GM19452 (cell line): ENCODE measurements around the gene CEACAM19.
"Not testable (repeated sequence)": the region's sequence is repeated elsewhere in the genome, so short reads cannot be mapped to it uniquely, and the experiment has no call there.

ENCODE experiments used
- ATAC-seq: cut with Tn5 transposase; IDR thresholded peaks from one replicate; pipeline ENCODE4 v1.9.1; 2021; ENCODE audit not compliant: unreplicated experiment

CEACAM19 gene

GRCh38 chr19:44700547-44700946 is 29.3 kb downstream of the CEACAM19 start:
- no peak for ATAC-seq

- no peak for ATAC-seq
Observed at GRCh38 chr19:44701228-44701627, 29.9 kb downstream of the CEACAM19 start.

- ATAC-seq, result no peak
Observed at GRCh38 chr19:44702551-44703176, 31.4 kb downstream of the CEACAM19 start.

GRCh38 chr19:44703336-44704078 is 32.2 kb downstream of the CEACAM19 start:
- no peak for ATAC-seq

DNA sequence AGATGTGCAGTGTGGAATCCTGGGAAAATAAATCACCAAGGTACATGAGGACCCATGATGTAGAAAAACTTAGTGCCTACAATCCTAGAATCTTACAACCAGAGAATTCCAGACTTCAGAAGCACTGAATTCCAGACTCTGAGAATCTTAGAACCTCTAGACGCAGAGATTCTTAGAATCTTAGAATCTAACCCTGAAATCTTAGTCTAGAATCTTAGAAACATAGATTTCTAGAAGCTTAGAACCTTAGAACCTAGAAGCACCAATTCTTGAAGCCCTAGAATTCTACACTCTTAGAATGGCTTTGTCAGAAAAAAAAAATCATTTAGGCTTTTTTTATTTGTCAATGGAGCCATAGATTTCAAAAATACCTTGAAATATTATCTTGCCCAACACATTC is 33.7 kb downstream of the CEACAM19 start:
- ATAC-seq, result no peak

DNA sequence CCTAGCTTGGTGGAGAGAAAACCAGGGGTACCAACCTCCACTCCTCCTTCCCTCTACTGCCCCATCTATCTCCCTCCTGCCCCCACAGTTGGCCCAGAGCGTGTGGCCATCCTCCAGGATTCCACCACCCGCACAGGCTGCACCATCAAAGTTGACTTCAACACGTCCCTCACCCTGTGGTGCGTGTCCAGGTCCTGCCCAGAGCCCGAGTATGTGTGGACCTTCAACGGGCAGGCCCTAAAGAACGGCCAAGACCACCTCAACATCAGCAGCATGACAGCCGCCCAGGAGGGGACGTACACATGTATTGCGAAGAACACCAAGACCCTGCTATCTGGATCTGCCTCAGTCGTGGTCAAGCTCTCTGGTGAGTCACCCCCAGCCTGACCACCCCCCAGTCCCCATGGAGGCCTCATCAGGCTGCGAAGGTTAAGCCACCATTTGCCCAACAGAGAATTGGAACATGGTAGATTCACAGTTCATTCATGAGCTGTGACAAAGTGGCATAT is 34.3 kb downstream of the CEACAM19 start:
- ATAC-seq, result no peak

DNA sequence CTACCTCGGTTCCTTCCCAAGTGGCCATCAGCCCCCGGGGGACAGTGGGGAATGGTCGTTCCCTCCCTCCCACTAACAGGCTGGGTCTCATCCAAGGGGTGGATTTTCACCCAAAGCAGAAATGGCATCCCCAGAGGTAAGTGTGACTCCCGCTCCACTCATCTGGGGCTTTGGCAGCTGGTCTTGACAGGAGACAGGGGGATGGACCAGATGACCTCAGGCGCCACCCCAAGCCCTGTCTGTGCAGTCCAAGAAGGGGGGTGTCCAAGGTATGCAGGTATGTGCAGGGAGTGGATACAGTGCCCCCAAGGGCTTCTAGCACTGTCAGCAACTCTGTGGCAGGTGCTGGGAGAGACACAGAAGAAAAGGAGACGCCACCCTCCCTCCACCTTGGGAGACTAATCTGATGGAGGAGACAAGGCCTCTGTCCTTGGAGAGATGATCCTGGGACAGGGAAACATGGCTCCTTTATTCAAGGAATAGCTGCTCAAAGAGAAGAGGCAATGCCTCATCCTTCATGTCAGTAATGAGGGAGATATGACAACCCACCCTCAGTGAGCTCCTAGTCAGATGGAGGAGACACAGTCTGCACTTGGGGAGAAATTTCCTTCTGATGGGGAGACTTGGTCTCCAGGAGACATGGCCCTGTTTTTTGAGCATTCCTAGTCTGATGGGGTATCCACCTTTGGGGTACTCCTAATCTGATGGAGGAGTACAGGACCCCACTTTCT is 35.4 kb downstream of the CEACAM19 start:
- ATAC-seq, result no peak

- no peak for ATAC-seq
Observed at GRCh38 chr19:44707794-44708193, 36.5 kb downstream of the CEACAM19 start.

- no peak for ATAC-seq
Observed at GRCh38 chr19:44708940-44709339, 37.7 kb downstream of the CEACAM19 start.

DNA sequence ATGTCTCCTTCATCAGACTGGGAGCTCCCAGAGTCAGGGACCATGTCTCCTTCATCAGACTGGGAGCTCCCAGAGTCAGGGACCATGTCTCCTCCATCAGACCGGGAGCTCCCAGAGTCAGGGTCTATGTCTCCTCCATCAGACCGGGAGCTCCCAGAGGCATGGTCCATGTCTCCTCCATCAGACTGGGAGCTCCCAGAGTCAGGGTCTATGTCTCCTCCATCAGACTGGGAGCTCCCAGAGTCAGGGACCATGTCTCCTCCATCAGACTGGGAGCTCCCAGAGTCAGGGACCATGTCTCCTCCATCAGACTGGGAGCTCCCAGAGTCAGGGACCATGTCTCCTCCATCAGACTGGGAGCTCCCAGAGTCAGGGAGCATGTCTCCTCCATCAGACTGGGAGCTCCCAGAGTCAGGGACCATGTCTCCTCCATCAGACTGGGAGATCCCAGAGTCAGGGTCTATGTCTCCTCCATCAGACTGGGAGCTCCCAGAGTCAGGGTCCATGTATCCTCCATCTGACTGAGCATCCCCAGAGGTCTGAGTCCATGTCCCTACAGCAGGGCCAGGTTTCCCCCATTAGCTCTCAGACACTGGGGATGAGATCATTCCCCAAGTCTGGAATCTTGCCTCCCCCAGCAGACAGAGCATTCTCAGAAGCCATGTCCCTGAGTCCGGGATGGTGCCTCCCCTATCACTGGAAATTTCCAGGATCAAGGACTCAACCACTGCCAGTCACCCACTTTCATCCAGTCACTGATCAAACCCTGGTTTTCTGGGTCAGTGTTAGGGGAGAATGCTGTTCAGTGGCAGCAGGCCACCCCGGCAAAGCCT is 38.4 kb downstream of the CEACAM19 start:
- not testable (repeated sequence) for ATAC-seq

DNA sequence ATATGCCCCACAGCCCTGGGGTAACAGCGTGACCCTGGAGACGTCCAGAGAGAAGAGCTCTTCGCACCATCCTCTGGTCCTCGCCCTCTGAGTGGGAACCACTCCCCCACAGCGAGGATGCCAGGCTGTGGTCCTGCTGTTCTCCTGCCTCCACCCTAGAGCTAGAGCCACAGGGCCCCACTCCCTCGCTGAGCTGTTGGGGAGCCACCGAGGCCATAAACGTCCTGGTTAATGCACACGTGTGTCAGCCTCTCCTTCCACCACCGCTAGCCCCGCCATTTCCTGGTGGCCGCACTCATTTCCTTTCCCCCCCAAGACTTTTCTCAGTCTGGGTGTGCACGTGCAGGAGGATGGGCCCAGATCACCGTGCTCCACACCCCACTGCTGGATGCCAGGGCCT is 39.2 kb downstream of the CEACAM19 start:
- ATAC-seq, result no peak

DNA sequence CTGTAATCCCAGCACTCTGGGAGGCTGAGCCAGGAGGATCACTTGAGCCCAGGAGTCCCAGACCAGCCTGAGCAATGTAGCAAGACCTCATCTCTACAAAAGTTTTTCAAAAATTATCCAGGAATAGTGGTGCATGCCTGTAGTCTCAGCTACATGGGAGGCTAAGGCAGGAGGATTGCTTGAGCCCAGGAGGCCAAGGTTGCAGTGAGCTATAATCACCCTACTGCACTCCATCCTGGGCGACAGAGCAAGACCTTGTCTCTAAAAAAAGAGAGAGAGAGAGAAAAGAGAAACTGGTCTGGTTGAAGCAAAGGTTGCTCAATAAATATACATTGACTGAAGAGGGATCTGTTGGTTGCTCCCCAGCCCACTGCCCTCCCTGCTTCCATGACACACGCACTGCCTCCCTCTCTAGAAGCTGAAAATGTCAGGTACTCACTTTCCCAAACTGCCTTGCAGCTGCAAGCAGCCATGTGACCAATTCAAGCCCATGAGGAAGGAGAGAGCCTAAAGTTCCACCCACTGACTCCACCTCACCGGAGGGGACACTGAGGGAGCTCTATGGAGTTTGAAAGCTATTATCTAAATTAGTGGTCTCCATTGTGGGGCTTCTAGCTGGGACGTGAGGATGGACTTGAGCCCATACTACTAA is 41.7 kb downstream of the CEACAM19 start:
- no peak for ATAC-seq

DNA sequence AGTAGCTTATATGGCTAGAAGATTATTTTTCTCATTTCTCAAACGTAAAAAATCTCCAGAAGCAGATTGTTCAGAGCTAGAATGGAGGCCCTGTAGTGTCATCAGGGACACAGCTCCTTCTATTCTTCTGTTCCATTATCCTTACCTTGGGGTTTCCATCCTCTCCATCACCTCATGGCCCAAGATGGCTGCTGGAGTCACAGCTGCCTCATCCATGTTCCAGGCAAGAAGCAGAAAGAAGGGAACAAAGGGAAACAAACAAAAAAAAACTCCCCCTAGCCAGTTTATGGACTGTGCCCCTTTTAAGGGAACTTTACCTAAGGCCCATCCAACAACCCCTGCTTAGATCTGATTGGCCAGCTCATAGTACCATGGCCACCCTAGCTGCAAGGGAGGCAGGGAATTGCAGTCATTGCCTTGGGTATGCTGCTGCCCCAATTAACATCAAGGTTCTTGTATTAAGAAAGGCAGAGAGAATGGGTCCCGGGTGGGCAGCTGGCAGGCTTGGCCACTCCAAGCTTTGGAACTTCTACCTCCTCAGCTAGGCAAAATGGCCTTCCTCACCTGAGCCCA is 43.4 kb downstream of the CEACAM19 start:
- ATAC-seq, result no peak

GRCh38 chr19:44717603-44718002 is 46.3 kb downstream of the CEACAM19 start:
- ATAC-seq, result no peak

DNA sequence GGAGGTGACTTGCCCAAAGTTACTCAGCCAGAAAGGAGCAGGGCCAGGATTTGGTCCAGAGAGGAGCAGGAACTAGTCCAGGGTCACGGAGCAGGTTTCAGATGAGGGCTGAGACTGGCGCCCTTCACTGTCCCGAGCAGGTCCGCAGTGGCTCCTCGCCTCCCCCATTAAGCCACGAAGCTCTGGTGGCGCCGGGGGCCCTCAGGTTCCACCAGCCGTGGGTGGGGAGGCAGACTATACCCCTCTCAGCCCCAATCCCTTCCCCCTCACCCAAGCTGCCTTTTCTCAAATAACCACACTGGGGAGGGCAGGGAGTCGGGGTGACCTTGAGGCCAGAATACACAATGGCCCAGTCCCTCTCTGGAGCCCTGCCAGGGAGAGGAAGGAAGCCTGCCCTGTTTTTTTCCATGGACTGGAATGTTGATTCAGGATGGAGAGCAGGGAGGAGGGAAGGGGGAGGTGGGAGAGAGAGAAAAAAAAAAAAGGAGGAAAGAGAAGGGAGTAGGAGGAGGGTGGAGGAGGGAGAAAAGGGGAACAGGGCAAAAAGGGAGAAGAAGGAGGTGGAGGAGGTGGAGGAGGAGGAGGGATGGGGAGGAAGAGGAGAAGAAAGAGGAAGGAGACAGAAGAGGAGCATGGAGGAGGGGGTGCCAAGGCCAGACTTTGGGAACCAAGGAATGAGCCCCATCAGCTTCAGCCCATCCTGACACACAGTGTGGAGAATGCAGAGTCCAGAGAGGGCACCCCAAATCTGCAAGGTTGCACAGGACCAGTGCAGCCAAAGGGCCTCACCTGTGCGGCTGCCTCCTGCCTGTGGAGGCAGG is 47.4 kb downstream of the CEACAM19 start:
- no peak for ATAC-seq

DNA sequence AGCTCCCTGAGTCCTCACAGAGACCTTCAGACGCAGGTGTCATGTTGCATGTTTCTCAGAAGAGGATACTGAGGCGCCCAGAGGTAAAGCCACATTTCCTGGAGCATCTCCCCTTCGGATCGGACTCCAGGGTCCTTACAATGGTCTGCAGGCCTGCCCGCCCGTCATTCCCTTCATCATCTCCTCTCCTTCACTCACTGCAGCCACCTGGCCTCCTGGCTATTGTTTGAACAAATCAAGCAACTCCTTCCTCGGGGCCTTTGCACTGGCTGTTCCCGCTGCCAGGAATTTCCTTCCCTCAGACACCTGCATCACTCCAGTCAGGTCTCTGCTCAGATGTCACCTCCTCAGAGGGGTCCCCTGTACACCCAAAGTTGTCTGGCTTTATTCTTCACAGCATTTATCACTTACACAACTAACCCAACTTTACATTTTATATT is 48.0 kb downstream of the CEACAM19 start:
- ATAC-seq, result no peak

DNA sequence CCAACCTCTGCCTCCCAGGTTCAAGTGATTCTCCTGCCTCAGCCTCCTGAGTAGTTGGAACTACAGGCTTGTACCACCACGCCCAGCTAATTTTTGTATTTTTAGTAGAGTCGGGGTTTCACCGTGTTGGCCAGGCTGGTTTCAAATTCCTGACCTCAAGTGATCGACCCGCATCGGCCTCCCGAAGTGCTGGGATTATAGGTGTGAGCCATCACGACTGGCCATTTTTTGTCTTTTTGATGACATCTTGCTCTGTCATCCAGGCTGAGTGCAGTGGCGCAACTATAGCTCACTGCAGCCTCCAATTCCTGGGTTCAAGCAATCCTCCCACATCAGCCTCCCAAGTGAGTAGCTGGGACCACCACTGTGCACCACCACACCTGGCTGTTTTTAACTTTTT is 49.1 kb downstream of the CEACAM19 start:
- ATAC-seq, result not testable (repeated sequence)

DNA sequence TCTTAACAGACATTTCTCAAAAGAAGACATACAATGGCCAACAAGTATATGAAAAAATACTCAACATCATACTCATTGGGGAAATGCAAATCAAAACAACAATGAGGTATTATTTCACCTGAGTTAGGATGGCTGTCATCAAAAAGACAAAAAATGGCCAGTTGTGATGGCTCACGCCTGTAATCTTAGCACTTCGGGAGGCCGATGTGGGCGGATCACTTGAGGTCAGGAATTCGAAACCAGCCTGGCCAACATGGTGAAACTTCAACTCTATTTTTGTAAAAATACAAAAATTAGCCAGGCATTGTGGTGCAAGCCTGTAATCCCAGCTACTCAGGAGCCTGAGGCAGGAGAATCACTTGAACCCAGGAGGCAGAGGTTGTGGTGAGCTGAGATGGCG is 49.7 kb downstream of the CEACAM19 start:
- no peak for ATAC-seq

DNA sequence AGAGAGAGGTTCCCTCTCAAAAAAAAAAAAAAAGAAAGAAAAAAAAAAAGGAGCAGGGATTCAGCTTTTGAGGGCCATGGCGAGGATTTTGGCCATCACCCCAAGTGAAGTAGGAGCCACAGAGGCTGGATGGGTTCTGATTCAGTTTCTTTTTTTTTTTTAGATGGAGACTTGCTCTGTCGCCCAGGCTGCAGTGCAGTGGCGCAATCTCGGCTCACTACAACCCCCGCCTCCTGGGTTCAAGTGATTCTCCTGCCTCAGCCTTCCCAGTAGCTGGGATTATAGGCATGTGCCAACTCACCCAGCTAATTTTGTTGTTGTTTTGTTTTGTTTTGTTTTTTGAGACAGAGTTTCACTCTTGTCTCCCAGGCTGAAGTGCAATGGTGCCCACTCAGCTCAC is 50.1 kb downstream of the CEACAM19 start:
- ATAC-seq, result not testable (repeated sequence)
